ENCODE data around the gene DMTF1.

DMTF1 gene

GRCh38 chr7:87146740-87147386 is 5.4 kb upstream of the DMTF1 start:
- DNase-seq (ENCODE audit: low read depth in 3 of 3): no peak

DNA sequence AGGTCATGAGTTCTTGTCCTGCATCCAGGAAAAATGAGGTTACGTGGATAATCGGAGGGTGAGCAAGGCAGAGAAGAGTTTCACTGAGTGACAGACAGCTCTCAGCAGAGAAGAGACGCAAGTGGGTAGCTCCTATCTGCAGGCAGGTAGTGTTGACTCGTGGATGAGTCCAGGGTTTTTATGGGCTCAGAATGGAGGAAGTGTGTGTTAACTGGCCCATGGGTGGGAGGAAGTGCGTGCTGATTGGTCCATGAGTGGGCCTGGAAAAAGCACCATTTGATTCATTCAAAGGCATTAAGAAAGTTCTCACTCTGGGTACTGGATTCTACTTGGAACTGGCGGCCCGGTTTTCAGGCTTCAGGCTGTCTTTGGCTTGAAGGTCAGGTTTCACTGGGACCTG is 4.8 kb upstream of the DMTF1 start:
- DNase-seq (ENCODE audit: low read depth in 3 of 3): no peak

DNA sequence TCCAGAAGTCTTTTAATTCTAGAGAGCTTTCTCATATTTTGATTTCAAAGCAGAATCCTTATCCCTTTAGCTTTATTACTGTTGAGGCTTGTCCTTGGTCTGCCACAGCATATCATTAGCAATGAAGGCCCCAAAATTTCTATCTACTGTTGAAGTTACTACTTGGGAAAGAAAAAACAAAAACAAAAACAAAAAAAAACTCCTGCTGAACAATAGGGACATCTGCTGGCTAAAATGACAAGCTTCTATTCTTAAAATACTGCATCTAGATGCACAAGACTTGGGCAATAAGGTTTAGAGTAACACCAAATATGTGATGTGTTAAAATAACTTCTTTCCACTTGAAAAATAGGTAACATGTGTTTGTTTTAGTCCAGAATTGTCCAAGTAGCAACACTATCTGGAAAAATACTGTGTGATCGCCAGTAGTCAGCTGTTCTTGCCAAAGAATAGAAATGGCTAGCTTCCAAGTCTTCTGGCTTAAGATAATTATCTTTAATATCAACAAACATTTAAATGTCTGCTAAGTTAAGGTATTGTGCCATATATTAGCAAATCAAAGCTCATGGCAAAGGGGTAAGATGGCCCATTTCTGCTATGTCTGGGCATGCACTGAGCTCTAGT is 3.8 kb upstream of the DMTF1 start:
- DNase-seq (ENCODE audit: low read depth in 3 of 3): no peak

DNA sequence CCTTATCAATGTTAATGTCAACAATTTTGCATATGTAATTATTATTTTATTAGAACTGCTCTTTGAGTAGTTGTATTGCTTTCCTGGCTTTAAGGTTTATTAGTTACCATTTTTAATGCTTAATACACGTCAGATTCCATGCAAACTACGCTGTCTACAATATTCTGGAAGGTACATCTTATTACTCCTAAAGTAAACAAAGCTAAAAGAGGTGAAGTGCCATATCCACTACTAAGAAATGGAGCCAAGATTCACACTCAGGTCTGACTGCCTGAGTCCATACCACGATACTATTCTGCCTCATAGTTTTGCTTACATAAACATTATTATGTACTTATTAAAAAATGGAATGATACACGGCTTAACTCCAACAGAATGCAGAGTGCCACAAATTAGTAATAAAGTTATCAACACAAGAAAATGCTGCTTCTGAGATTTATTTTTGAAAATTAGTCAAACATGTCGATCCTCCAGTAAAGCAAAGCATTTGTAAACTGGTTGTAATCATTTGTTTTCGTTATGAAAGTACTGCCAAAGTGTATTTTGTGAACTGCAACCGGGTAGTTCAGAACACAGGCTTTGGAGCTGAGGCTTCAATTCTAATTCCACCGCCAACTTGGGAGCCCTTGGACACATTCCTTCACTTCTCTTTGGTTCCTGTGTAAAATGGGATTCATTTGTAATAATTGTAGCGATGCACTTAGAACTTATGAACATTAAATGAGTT is 1.1 kb upstream of the DMTF1 start:
- no peak for DNase-seq (ENCODE audit: low read depth in 3 of 3)

GRCh38 chr7:87151729-87152111 is 533 bp upstream of the DMTF1 start:
- no peak for DNase-seq (ENCODE audit: low read depth in 3 of 3)

DNA sequence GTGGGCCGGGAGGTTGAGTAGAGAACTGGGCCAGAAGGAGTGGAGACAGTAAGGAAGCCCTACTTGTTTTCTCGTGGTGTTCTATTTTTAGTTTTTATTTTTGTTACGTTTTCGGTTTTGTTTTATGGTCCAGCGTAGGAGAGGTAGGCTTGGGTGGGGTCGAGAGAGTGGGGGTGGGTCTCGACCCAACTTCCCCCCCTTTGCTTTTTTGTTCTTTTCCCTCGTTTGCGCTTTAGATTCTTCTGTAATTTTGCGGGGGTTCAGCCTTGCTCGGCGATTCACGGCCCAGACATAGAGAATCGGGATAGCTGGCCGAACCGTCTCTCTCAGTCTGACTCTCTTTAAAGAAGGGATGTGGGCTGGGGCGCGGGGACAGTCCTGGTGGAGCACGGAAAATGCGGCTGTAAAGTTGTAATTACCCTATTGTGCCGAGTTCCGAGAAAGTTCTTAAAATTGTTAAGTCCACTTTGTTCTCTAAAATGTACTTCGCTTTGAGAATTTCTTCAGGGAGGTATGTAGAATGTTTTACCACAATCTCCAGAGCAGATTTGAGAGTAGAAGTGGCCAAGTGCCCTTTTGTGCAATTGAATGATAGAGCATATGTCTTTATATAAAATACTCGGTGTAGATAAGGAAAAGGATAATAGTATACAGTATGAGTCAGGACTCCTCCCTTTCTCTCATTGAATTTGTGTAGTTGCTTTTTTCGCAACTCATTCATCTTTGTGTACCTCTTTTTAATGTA is 816 bp downstream of the DMTF1 start:
- DNase-seq (ENCODE audit: low read depth in 3 of 3): peak in 2 of 3 experiments; percentile 7 to 36

GRCh38 chr7:87154166-87154565 is 1.9 kb downstream of the DMTF1 start:
- DNase-seq (ENCODE audit: low read depth in 3 of 3): no peak

DNA sequence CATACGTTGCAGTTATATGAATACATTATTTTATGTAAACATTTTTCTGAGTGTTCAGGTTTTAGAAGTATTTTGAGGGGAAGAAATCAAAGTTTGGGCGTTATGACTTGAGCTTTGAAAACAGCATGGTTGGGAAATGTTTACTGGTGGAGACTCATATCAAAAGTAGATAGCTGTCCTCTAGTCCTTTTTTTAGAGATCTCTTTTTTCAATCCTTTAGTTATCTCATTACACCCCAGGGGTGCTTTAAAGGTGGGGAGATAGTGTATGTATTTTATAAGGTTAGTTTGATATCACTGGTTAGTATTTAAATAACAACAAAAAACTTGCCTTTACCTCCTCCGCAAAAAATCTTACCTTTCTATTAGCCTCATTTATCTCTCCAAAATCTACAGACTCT is 2.3 kb downstream of the DMTF1 start:
- no peak for DNase-seq (ENCODE audit: low read depth in 3 of 3)

DNA sequence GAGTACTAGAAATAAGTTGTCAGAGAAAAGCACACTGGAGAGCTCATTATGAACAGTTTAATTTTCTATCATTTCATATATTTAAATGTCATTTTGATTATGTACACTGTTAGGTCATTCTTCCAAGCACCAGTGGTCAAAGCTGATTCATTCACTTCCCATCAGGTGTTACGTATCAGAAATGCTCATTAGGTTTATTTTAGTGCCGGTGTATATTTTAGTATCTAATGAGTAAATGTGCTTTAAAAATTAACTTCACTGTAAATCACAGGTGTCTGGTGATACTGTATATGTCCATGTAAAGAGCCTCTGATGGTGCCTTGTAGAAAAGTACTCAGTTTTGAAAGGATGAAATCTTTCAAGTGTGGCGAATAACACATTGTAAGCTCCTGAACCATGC is 3.5 kb downstream of the DMTF1 start:
- no peak for DNase-seq (ENCODE audit: low read depth in 3 of 3)

- DNase-seq (ENCODE audit: low read depth in 3 of 3): no peak
Observed at GRCh38 chr7:87156709-87157108, 4.5 kb downstream of the DMTF1 start.

GRCh38 chr7:87159538-87159937 is 7.3 kb downstream of the DMTF1 start:
- no peak for DNase-seq (ENCODE audit: low read depth in 3 of 3)

DNA sequence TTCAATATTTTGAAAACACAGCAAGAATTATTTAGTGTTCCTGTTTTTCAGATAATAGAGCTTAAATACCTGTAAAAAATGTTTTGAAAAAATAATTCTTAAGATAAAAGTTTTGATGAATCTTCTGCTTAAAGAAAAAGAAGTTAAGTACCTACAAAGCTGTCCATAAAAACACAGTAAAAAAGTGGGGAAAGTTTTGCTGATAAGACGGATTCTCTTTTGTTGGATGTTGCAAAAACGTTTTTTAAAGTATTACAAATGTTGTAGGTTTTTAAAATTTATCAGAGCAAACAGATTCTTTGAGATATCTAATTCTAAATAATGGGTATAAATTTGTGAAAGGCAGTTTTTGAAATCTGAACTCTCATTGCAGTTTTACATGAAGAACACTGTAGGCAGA is 12.2 kb downstream of the DMTF1 start:
- no peak for DNase-seq (ENCODE audit: low read depth in 3 of 3)

DNA sequence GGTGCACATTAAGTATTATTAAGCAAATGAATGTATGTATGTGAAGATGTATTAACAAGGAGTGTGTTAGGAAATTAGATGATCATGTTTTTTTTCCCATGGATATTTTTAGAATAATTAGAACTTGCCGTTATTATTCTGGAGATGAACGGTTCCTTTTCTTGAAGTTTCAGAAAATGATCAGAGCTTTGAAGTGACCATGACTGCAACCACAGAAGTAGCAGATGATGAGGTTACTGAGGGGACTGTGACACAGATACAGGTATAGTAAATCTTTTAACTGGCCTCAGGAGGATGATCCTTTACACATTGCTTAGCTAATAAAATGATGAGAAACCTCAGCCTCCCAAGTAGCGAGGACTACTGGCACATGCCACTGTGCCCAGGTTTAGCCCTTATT is 18.6 kb downstream of the DMTF1 start:
- no peak for DNase-seq (ENCODE audit: low read depth in 3 of 3)

- no peak for DNase-seq (ENCODE audit: low read depth in 3 of 3)
Observed at GRCh38 chr7:87171282-87171934, 19.2 kb downstream of the DMTF1 start.

- DNase-seq (ENCODE audit: low read depth in 3 of 3): no peak
Observed at GRCh38 chr7:87173471-87173870, 21.2 kb downstream of the DMTF1 start.

GRCh38 chr7:87178320-87178719 is 26.1 kb downstream of the DMTF1 start:
- no peak for DNase-seq (ENCODE audit: low read depth in 3 of 3)

- no peak for DNase-seq (ENCODE audit: low read depth in 3 of 3)
Observed at GRCh38 chr7:87179180-87179579, 26.9 kb downstream of the DMTF1 start.

GRCh38 chr7:87187120-87187519 is 34.9 kb downstream of the DMTF1 start:
- DNase-seq (ENCODE audit: low read depth in 3 of 3): no peak

DNA sequence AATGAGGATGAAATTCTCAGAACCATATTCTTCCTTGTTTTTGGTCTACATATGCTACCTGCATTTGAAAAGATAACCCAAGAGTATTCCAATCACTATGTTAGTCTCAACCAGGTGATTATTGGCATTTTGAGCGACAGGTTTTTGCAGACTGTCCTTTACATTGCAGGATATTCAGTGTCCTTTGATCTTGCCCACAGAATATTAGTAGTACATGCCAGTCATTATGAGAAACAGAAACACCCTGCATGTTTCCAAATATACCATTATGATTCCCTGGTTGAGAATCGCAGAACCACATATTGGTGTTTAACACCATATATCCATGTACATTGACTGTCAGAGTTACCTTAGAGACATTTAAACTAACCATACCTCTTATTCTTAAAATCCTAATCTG is 36.7 kb downstream of the DMTF1 start:
- no peak for DNase-seq (ENCODE audit: low read depth in 3 of 3)

DNA sequence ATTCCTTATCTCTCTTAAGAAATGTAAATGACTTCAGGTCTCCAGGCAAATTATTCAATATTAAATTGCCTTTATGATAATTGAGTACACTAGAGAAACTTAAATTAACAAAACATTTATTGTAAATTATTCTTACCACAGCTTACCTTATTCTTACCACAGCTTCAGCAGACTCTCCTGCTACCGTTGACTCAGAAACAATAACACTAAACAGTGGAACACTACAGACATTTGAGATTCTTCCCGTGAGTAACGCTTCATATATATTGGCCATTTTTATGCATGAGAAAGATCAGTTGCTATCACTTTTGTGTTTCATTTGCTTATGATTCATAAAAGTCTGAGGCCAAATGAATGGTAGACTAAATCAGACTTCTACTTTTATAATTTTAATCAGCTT is 38.5 kb downstream of the DMTF1 start:
- no peak for DNase-seq (ENCODE audit: low read depth in 3 of 3)

GRCh38 chr7:87192784-87193487 is 40.7 kb downstream of the DMTF1 start:
- no peak for DNase-seq (ENCODE audit: low read depth in 3 of 3)
